ENCODE data around the gene CYB561D2.

DNA sequence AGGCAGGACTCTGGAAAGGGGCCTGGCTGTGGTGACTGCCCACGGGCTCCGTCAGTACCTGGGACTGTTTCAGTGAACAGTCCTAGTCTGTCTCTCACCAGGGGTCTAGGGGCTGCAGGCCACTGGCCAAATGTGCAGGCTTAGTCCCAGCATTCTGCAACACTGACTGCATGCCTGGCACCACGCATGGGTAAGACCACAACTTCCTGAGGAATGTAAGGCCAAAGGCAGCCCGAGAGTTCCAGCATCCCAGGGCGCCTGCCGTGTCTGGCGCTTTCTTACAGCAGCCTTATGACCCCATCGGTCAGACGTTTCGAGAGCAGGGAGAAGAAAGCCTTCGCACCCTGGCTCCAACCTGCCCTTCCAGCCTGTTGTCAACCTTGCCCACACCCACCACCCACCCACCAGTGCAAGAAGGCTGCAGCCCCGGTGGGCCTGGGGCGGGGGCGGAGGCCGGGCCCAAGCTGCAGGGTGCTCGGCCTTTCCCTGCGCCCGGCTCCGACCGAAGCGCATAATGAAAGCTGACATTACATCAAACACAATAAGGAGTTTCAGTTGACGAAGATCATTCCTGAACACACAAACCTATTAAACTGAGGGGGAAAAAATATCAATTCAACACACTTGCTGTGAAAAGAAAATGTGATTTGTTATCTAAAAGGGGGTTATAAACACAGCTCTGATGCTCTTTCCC lies 38.2 kb downstream of the CYB561D2 start:
- TF ChIP-seq EP300 (conservative IDR thresholded peaks at IDR 0.05; ENCODE audit: poor library complexity, severe bottlenecking), result no peak
- TF ChIP-seq, protein P1, sequence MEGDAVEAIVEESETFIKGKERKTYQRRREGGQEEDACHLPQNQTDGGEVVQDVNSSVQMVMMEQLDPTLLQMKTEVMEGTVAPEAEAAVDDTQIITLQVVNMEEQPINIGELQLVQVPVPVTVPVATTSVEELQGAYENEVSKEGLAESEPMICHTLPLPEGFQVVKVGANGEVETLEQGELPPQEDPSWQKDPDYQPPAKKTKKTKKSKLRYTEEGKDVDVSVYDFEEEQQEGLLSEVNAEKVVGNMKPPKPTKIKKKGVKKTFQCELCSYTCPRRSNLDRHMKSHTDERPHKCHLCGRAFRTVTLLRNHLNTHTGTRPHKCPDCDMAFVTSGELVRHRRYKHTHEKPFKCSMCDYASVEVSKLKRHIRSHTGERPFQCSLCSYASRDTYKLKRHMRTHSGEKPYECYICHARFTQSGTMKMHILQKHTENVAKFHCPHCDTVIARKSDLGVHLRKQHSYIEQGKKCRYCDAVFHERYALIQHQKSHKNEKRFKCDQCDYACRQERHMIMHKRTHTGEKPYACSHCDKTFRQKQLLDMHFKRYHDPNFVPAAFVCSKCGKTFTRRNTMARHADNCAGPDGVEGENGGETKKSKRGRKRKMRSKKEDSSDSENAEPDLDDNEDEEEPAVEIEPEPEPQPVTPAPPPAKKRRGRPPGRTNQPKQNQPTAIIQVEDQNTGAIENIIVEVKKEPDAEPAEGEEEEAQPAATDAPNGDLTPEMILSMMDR (IDR thresholded peaks at IDR 0.05; ENCODE audit: poor library complexity, severe bottlenecking), result no peak
- no peak for TF ChIP-seq TAF1 (IDR thresholded peaks at IDR 0.05; ENCODE audit: low read depth)
- no peak for TF ChIP-seq RAD21 (conservative IDR thresholded peaks at IDR 0.05)
- TF ChIP-seq EZH2 (IDR thresholded peaks at IDR 0.05; ENCODE audit: borderline replicate concordance, insufficient read depth, low read length, poor library complexity, severe bottlenecking), result no peak

Measured in neural cell (in vitro differentiated cells).